ENCODE data around the gene FOXP1.

Gene FOXP1

GRCh38 chr3:71318458-71318827 lies 265.1 kb downstream of the FOXP1 start:
- DNase-seq, result no peak

GRCh38 chr3:71317749-71318457 lies 265.6 kb downstream of the FOXP1 start:
- DNase-seq, result no peak

GRCh38 chr3:71317140-71317539 lies 266.4 kb downstream of the FOXP1 start:
- no peak for DNase-seq

GRCh38 chr3:71316066-71316777 lies 267.3 kb downstream of the FOXP1 start:
- DNase-seq, result no peak

- DNase-seq, result no peak
These were observed 268.1 kb downstream of the FOXP1 start for GRCh38 chr3:71315431-71315830.

GRCh38 chr3:71313844-71314243 lies 269.7 kb downstream of the FOXP1 start:
- no peak for DNase-seq

- no peak for DNase-seq
These were observed 271.1 kb downstream of the FOXP1 start for GRCh38 chr3:71312461-71312860.

GRCh38 chr3:71311661-71312046 lies 271.9 kb downstream of the FOXP1 start:
- no peak for DNase-seq

- no peak for DNase-seq
These were observed 272.4 kb downstream of the FOXP1 start for GRCh38 chr3:71310980-71311660.

- no peak for DNase-seq
These were observed 273.1 kb downstream of the FOXP1 start for GRCh38 chr3:71310359-71310979.

GRCh38 chr3:71309886-71310285 lies 273.6 kb downstream of the FOXP1 start:
- no peak for DNase-seq

GRCh38 chr3:71309342-71309741 lies 274.2 kb downstream of the FOXP1 start:
- DNase-seq, result peak; percentile 24 to 25

- DNase-seq, result no peak
These were observed 274.7 kb downstream of the FOXP1 start for GRCh38 chr3:71308836-71309235.

- no peak for DNase-seq
These were observed 275.4 kb downstream of the FOXP1 start for GRCh38 chr3:71307991-71308697.

- DNase-seq, result peak in 1 of 2 donors; percentile 16
These were observed 278.0 kb downstream of the FOXP1 start for GRCh38 chr3:71305231-71306206.

- DNase-seq, result no peak
These were observed 278.8 kb downstream of the FOXP1 start for GRCh38 chr3:71304684-71305083.

GRCh38 chr3:71304247-71304646 lies 279.3 kb downstream of the FOXP1 start:
- no peak for DNase-seq

- DNase-seq, result no peak
These were observed 279.8 kb downstream of the FOXP1 start for GRCh38 chr3:71303627-71304200.

- no peak for DNase-seq
These were observed 280.9 kb downstream of the FOXP1 start for GRCh38 chr3:71302604-71303003.

GRCh38 chr3:71300951-71301393 lies 282.6 kb downstream of the FOXP1 start:
- no peak for DNase-seq

- peak in 1 of 2 donors; percentile 39 for DNase-seq
These were observed 284.4 kb downstream of the FOXP1 start for GRCh38 chr3:71299160-71299559.

All from CD4-positive, alpha-beta T cell treated with Interleukin-1 beta for 1 hour (primary cell).